Stimulated activated CD8-positive, alpha-beta memory T cell treated with anti-CD3 and anti-CD28 coated beads, Interleukin-2, amount 100 ng/mL, for 48 hours (primary cell): ENCODE measurements around the gene CTNND2.
"Not testable (repeated sequence)": the region's sequence is repeated elsewhere in the genome, so short reads cannot be mapped to it uniquely, and the experiment has no call there.

ENCODE experiments used
- DNase-seq, 2 donors: peaks; one replicate each; pipeline ENCODE4 v3.0.0-alpha.2; 2020; ENCODE audit warnings: low read depth in 2 of 2

The CTNND2 gene

DNA sequence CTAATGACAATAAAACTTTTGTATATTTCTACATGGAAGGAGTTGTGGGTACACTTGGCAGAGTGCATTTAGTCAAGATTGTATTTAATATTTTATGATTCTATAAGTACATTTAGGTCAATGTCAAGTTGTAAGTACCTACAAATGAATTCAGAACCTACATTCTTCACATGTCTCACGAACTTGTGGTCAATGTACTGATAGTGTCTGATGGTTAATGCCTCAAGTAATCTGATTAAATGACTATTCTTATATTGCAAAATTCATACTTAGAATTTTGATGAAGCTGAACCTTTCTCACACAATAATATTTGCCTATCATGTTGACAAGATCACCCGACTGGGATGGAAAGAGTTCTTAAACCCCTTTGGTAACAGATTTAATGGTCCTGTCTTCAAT, 444.5 kb downstream of the CTNND2 start:
- no peak for DNase-seq

DNA sequence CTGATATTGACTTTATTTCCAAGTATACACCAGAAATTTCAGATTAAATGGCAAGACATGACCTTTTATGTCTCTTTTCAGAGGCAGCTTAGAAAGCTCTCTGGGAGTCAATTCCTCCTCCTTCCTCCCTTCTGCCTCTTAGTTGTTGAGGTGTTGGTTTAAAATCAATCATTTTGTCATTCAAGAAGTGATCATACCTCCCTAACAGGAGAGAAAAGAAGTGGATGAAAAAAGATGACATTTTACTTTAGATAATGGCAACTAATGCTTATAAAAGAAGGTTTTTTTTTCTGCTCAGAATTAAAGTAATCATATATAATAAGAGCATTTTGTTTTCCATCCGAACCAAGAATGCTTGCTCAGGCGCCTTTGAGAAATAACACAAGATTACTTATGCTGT, 448.7 kb downstream of the CTNND2 start:
- no peak for DNase-seq

DNA sequence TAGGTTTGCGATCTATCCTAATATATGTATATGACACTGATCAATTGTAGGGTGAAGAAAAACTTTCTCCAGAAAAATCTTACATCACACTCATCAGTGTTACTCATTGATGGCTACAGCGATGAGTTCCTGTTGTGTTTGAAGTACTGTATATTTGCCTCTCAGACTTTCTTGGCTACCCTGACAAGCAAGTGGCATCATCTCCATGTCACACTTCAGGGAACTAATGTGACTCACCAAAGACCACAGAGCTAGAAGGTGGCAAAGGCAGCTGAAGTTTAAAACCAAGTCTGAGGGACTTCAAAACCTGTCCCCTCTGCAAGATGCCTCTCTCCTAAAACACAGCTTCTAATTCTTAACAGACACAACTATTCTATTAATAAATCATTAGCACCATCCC, 451.4 kb downstream of the CTNND2 start:
- DNase-seq = no peak

DNA sequence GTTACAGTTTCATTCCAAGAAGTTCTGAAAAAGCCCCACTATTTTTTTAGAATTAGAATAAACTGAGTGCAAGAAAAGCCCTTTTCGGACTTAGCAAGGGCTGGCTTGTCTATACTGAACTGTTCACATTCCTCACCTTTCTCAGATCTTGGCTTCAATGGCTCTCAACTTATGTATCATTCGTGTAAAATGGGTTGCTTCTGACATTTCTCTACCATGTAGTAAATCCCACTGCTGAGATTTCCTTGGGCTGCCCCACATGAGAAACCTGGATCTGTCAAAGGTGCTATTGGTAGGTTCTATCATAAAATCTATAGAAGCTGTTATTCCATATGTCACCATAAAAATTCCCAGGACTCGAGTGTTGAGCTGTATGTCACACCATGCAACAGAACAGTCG, 454.3 kb downstream of the CTNND2 start:
- DNase-seq = no peak

DNA sequence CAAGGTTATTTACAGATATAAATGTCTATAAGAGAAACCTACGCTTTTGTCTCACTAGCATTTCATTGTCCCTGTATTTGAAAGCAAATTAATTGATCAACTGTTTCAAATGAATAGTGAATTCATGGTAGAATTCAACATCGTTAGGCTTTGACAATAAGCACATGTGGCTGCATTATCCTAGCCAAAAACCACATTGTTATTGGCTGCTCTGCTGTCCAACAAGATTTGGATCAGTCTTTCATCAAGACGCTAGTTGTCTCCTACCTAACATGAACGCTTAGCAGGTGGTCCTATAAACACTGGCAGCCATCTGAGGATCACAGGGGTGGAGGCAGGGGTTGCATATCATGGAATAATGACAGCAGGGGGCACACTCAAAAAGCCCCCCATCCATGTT, 455.0 kb downstream of the CTNND2 start:
- no peak for DNase-seq

DNA sequence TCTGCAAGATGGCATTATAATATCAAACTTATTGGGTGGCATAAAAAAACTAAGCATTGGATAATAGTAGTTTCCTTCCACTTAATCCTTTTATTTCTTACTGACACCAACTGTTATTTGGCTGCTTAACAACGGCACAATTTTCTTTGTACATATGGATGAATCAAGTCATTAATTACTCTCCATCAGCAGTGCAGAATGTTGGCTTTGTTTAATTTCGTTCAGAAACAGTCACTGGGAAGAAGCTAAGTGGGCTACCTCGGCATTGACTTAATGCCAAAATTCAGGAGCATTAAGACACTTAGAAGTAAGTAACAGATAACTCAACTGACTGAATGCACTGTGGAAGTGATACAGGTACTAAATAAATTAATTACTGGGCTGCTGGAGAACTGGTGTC, 460.4 kb downstream of the CTNND2 start:
- DNase-seq = no peak

DNA sequence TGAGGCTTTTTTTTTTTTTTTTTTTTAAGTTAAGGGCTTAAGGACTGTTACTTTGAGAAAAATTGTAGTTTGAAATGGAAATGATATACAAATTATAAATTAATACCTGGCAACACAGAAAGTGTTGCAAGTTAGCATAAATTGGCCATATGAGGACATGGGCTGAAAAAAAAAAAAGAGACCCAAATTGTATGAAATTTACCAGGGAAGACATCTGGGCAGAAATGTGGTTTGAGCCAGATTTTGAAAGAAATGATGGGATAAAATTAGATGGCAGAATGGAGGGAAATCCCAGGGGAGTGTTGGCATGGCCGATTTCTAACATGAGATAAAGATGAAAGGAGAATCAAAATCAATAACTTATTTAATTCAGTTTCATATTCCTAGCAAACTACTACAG, 472.1 kb downstream of the CTNND2 start:
- DNase-seq = no peak

DNA sequence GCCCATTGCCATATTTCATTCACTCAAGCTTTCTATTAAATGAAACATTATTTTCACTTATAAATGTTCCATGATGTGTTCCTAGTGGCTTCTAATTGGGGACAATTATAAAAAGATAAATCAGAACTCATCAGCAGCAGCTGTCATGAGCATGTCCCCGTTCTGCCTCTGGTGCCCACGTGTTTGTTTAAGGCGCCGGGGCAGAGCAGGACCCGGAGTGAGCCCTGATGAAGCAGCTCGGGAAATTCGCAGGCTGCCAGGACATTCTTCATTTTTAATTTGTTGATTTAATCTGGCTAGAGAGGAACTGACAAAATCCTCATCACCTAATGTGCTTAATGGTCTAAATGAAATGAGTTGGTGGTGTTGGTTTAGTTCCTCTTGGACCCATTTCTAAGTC, 475.0 kb downstream of the CTNND2 start:
- no peak for DNase-seq

DNA sequence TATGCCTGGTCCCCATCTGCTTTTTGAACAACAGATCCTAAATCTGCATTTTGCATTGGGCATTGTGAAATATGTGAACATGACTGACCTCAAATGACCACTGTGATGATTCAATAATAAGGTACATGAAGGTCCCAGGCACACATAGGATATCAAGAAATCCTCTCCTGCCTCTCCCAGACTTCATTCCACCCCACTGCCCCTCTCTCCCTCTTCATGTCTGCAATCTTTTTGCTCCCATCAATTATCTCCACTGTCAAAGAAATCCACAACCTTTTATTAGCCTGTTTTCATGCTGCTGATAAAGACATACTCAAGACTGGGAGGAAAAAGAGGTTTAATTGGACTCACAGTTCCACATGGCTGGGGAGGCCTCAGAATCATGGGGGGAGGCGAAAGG, 476.7 kb downstream of the CTNND2 start:
- no peak for DNase-seq

DNA sequence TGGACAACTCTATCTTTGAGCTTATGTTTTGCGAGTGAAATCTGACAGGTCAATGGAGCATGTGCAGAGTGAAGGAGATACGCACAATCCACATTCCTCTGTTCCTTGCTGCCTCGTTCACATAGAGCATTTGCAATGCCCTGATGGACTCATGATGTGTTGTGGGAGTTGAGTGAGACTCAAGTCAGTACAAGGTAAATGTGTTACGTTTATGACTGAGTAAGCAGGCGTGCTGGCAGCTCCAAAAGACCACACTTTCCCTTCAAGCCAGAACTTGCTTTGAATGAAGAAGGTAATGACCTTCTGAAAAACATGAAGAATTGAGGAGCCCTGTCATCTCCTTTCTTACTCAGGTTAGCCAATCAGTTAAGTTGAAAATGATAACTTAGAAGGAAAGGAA, 477.8 kb downstream of the CTNND2 start:
- no peak for DNase-seq

DNA sequence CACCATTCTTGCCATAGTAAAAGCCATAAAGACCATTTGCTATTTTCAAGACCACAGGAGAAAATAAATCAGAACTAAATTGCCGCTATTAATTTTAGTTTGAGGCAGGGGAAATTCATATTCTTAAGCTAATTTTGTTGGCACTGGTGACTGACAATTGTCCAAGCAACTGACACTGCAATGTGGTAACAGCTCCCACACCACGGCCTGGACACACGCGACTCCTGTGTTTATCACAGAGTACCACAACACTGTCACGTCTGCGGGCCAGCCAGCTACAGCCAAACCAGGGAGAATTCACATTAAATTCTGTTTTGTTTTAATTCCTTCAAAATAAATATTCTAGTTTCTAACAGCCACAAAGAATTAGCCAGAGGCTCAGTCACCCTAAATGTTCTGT, 481.9 kb downstream of the CTNND2 start:
- DNase-seq = no peak

DNA sequence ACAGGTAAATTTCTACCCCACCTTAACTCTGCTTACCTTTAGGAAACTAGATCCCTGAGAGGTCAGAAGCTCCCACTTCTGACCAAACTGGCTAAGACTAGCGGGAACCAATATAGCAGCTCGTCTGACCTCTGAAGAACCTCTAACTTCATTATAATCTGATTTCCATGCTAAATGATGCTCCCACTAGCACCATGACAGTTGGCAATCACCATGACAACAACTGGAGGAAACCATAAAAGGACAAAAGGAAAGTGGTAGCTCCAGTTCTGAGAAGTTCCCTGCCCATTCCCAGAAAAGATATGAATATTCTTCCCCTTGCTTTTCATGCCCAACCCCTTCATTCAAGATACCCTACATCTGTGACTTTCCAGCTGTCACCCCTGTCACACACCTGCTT, 483.3 kb downstream of the CTNND2 start:
- DNase-seq = no peak

DNA sequence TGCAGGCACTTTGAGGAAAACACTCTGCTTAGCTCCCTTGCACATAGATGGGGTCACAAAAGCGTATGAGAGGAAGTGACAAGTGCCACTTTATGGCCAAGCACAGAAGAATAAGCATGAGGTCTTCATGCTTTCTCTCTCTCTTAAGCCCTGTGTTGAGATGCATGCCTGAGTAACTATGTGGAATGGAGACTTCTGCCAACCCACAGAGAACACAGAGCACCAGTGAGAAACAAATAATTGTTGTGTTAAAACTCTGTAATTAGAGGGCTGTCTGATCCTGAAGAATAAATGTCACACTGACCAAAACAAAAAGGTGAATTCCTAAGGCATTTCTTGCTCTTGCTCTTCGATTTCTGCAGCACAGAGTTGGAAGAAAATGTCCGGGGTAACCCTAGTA, 488.5 kb downstream of the CTNND2 start:
- no peak for DNase-seq

DNA sequence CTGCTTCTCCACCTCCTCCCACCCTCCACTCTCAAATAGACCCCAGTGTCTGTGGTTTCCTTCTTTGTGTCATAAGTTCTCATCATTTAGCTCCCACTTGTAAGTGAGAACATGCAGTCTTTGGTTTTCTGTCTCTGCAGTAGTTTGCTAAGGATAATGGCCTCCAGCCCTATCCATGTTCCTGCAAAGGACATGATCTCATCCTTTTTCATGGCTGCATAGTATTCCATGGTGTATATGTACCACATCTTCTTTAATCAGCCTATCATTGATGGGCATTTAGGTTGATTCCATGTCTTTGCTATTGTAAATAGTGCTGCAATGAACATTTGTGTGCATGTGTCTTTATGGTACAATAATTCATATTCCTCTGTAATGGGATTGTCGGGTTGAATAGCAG, 489.5 kb downstream of the CTNND2 start:
- DNase-seq = not testable (repeated sequence)

DNA sequence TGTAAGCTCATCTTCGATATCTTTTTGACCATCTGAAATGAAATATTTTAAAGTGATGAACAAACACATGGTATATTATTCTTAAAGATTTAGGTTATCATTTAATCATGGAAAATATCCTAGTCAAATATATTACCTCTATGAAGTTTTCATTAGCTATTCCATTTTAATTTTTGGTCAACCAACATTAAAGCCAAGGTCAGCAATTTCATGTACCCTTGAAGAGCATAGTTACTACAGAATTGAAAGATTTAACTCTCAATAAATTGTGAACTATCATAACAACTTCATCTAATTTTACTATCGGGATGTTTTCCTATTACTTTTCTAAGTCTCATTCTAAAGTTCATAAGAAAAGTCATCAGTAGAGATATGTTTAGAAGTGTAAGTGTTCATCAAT, 492.6 kb downstream of the CTNND2 start:
- no peak for DNase-seq

DNA sequence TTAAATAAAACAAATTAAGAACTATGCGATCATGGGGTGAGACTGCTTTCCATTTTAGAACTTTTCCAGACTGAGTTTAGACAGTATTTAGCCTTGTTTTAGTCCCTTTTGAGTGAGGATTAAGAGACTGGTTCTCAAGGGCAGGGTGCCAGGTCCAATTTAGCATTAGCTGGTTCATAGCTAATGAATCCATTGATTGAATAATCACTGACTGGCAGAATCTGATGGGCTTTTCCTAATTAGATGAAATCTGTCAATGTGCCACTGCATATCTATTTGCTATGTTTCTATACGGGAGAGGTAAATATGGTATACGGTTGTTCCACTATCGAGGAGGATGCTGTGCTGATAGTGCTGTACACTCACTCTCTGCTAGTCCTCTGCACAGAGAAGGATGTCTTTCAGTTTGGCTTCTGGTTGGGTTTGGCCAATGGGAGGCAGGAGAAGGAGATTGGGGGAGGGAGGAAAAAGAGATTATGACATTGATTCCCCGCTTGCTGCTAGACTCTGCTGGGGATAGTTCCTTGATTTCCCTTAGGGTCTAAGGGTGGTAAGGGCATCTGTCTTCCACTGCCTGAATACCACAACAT, 496.6 kb downstream of the CTNND2 start:
- no peak for DNase-seq

DNA sequence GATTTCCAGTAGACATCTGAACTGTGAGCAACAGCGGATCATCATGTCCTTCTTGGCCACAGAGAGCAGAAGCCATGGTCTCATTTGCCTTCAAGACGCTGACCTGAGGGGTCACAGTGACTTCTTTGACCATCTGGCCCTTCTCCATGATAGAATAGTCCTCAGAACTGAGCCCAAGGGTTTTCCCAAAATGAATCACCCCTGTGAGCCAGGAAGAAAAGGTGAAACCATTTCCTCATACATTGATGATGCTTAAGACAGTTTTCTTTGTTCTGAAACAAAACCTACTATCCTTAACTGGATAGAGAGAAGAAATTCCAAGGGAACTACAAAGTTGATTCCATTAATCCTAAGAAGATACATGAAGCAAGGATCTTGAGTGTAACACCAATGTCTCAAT, 503.9 kb downstream of the CTNND2 start:
- DNase-seq = no peak

DNA sequence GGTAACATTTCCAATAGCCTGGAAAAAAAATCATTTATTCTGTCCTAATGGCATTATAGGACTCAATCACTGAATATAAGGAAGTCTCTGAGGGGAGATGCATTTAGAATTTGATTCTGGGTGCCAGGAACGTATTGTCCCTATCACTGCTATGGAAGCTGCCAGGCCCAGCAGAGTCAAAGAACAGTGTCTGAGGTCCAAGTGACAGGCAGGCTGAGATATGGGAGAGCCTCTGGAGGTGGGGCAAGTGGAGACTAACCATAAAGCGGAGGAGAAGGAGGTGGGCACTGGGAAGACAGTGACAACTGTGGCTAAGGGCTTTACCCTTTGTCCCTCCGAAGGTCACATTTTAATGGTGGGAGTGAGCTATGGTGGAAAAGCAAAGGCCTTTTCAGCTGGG, 505.5 kb downstream of the CTNND2 start:
- DNase-seq = no peak

DNA sequence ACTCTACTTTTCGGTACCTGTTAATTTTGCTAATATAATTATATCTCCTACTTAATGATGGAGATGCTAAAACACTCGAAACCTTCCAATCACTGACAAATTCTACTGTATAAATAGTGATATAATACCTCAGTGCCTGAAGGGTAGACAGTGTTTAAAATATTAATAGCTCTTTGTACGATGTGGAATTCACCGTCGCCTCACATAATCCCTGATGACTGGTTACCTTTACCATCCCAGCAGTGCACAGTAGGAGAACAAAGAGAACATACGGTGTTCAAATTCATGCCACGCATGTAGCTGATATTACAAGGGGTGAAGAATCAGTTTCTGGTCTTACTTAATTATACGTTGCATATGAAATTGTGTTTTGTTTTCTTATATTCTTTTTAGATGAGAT, 506.7 kb downstream of the CTNND2 start:
- no peak for DNase-seq

DNA sequence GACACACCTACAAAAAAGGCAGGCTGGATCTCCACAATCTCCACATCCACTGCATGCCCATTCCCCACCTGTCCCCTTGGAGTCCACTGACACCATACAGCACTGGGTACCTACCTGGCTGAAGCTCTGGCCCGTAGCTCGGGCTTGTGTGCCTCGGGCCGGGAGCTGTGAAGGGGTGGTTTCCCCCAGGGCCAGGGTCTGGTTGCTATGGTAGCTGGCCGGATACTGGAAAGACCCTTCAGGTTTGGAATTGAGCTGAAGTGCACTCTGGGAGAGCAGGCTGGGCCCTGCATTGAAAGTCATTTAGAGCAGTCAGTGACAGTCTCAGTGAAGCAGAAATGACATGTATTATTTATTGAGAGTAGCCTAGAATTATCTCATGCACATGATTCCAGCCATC, 507.3 kb downstream of the CTNND2 start:
- no peak for DNase-seq

DNA sequence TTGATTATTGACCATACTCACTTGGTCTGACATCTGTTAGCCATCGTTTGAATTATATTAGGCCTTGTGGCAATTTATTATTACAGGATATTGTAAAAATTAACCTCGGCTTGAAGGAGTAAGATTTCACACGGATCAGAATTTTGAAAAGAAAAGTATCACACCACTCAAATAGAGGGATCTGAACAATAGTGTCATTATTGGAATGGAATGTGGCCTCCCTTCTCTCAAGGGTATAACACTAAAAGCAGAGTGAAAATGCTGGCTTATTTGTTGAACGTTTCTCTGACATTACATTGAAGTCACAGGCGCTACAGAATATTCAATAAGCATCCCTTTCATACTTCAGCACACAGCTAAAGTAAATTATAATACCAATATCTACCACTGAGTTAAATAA, 509.3 kb downstream of the CTNND2 start:
- DNase-seq = no peak

DNA sequence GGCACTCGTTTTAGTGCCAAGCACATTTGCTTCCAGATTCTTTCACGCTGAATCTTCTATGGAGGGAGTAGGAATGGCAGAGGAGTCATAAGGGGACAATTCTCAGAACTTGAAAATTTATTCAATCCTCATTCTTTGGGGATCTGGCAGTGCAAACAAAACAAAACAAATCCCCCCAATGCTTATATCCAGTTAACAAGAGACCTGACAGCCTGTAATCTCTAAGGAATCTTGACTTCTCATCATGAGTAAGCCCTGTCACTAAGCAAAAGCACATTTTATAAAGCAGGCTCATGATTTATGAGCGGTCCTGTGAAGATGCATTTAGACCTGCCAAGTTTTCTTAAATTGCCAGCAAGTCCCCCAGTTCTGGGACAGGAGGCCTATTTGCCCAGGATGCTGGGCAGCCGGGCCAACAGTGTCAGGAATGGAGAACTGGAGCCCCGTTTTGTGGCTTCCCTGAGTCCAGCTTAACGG, 513.9 kb downstream of the CTNND2 start:
- DNase-seq = no peak

DNA sequence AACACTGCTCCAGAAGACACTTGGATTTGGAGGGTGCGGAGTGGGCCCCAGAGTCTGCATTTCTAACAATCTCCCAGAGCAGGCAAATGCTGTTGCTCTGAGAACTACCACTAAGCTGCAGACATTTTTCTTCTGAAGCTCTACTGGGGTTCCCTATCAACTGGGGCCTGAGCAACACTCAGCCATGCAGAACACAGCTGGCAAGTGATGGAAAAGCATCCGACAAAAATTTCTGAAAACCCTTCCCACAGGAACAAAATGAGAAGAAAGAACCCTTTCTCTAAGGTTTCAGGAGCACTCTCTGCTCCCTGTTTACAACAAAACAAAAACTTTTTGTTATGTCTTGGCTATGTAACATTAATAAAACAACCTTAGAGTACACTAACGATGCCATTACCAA, 516.9 kb downstream of the CTNND2 start:
- no peak for DNase-seq

DNA sequence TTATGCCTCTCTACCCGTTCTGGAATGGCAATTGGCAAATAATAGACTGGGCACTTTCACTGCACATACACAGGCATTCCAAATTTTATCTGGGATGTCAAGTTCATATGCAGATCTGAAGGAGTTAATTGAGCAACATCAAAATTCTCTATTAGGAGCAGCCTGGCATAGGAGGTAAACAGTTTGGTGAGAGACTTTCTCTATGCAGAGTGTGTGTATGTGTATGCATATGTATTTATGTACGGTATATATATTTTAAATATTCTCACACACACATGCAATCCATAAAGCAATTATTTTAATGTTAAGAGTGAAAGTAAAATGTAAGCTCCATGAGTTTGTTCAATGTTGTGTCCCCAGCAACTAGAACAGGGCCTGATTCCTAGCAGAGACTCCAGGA, 517.8 kb downstream of the CTNND2 start:
- DNase-seq = no peak

DNA sequence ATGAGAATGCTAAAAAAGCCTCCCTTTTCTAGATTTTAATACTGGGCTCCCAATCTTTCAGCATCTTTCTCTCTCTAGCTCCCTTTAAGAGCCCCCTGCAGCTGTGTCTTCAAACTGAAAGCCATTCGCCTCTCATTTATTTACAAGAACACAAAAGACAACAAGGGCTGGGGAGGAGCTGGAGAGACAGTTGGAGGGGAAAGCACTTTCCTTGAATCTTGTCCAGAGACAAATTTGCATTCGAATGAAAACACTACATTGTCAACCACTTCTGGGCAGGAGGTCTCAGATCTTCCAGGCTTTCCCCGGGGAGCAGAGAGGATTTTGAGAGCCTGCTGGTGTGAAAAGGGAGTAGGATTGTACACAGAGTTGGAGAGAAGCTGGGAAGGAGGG, 518.3 kb downstream of the CTNND2 start:
- DNase-seq = no peak
